Muscle of leg (tissue), 11 donors: Measurements from ENCODE around the gene ARSK. TPM values are rescaled to one million over a fixed set of nuclear protein-coding genes. Genes with fewer than 3 reads are reported as not detected.
"Not testable (repeated sequence)": the region's sequence is repeated elsewhere in the genome, so short reads cannot be mapped to it uniquely, and the experiment has no call there.

ENCODE experiments used
- DNase-seq: peaks from one replicate; pipeline ENCODE4 v3.0.0; 2013
- H3K27ac ChIP-seq: one replicate; pipeline ENCODE4 v1.5.1; 2013; ENCODE audit warnings: mild to moderate bottlenecking, low read length, control low read depth
- H3K27me3 ChIP-seq: one replicate; pipeline ENCODE4 v1.6.1; 2013; ENCODE audit warnings: low read length; ENCODE audit not compliant: control insufficient read depth, insufficient read depth
- H3K36me3 ChIP-seq: one replicate; pipeline ENCODE4 v1.6.1; 2013; ENCODE audit warnings: low read length; ENCODE audit not compliant: control insufficient read depth, insufficient read depth
- H3K4me1 ChIP-seq: one replicate; pipeline ENCODE4 v1.6.1; 2013; ENCODE audit warnings: low read length; ENCODE audit not compliant: control insufficient read depth, insufficient read depth
- H3K4me3 ChIP-seq: one replicate; pipeline ENCODE4 v1.5.1; 2013; ENCODE audit warnings: low read length, control low read depth
- H3K9me3 ChIP-seq: replicated peaks from 2 replicates; pipeline ENCODE4 v1.6.1; 2013; ENCODE audit warnings: low read depth, low read length; ENCODE audit not compliant: control insufficient read depth
- WGBS: methylation state at CpG from one replicate; pipeline ENCODE4 v1.1.5; 2013; ENCODE audit warnings: missing lambda C conversion rate; ENCODE audit not compliant: insufficient coverage; 5-methylcytosine and 5-hydroxymethylcytosine counted together
- polyA plus RNA-seq, 8 donors: library from polyadenylated mRNA; unstranded; fragments of 120-200 nt; gene quantifications; one replicate each; pipeline versions ENCODE4 v1.2.1 to v1.2.3, GENCODE V29; 2013; ENCODE audit warnings: inconsistent platforms in 1 of 8, low replicate concordance in 1 of 8; ENCODE audit not compliant: insufficient read length in 8 of 8, insufficient read depth in 1 of 8
- total RNA-seq: library from RNA; stranded (reverse); fragments of 120-200 nt; gene quantifications from one replicate; pipeline ENCODE4 v1.2.4, GENCODE V29; 2013

Gene ARSK
- total and polyA plus RNA-seq, 9 donors, result 7.8 to 11.7 (median 8.9) TPM

GRCh38 chr5:95628933-95629332 lies 74.0 kb downstream of the ARSK start:
- no peak overlapping the region for H3K27ac ChIP-seq
- no peaks in the 10 kb centered on the region for H3K27me3 ChIP-seq
- no peak overlapping the region for H3K4me3 ChIP-seq
- 71% methylated on average over 1 of the region's 1 CpG for WGBS
- no peaks in the 10 kb centered on the region for H3K9me3 ChIP-seq
- no peaks in the 10 kb centered on the region for H3K4me1 ChIP-seq
- no peaks in the 10 kb centered on the region for H3K36me3 ChIP-seq
- DNase-seq, result no peak

- 80% methylated on average over 2 of the region's 5 CpGs for WGBS
Observed at GRCh38 chr5:95630394-95630917, 75.6 kb downstream of the ARSK start.

GRCh38 chr5:95631255-95631958 lies 76.5 kb downstream of the ARSK start:
- no peaks in the 10 kb centered on the region for H3K36me3 ChIP-seq

More at GRCh38 chr5:95630394-95630917, 75.6 kb downstream of the ARSK start:
- DNase-seq, result no peak
- no peaks in the 10 kb centered on the region for H3K36me3 ChIP-seq
- H3K4me1 ChIP-seq, result no peaks in the 10 kb centered on the region
- no peak overlapping the region for H3K27ac ChIP-seq
- H3K27me3 ChIP-seq, result no peaks in the 10 kb centered on the region
- no peaks in the 10 kb centered on the region for H3K9me3 ChIP-seq
- H3K4me3 ChIP-seq, result no peak overlapping the region

GRCh38 chr5:95631991-95632675 lies 77.2 kb downstream of the ARSK start:
- H3K9me3 ChIP-seq, result no peaks in the 10 kb centered on the region
- no peak overlapping the region for H3K27ac ChIP-seq
- no peak overlapping the region for H3K4me3 ChIP-seq
- H3K36me3 ChIP-seq, result no peaks in the 10 kb centered on the region
- H3K27me3 ChIP-seq, result no peaks in the 10 kb centered on the region
- H3K4me1 ChIP-seq, result no peaks in the 10 kb centered on the region
- no peak for DNase-seq
- WGBS, result 55% methylated on average over 1 of the region's 4 CpGs

More at GRCh38 chr5:95631255-95631958, 76.5 kb downstream of the ARSK start:
- Histone ChIP-seq H3K9me3 (no peaks in the 10 kb centered on the region), H3K4me1 (no peaks in the 10 kb centered on the region), H3K4me3 (no peak overlapping the region), H3K27me3 (no peaks in the 10 kb centered on the region), H3K27ac (no peak overlapping the region)
- DNase-seq, result no peak
- WGBS, result no CpG with 5 or more reads among the region's 2 CpGs

DNA sequence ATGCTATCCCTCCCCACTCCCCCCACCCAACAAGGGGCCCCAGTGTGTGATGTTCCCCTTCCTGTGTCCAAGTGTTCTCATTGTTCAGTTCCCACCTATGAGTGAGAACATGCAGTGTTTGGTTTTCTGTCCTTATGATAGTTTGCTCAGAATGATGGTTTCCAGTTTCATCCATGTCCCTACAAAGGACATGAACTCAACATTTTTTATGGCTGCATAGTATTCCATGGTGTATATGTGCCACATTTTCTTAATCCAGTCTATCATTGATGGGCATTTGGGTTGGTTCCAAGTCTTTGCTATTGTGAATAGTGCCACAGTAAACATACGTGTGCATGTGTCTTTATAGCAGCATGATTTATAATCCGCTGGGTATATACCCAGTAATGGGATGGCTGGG lies 78.0 kb downstream of the ARSK start:
- H3K4me3 ChIP-seq, H3K27ac ChIP-seq, DNase-seq, H3K9me3 ChIP-seq, H3K27me3 ChIP-seq, H3K36me3 ChIP-seq, H3K4me1 ChIP-seq: not testable (repeated sequence)
- WGBS, result no CpG with 5 or more reads among the region's 2 CpGs

DNA sequence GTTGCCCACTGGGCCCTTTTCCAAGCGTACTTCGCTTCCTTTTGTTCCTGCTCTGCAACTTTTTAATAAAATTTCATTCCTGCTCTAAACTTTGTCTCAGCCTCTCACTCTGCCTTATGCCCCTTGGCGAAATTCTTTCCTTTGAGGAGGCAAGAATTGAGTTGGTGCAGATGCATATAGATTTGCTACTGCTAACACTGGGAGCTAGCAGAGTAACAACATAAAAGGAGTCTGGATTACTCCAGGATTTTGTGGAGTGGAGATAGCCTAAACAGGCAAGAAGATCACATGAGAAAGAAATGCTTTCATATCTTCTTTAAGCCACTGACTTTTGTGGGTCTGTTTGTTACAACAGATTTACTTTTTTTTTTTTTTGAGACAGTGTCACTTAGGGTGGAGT lies 78.8 kb downstream of the ARSK start:
- no peaks in the 10 kb centered on the region for H3K9me3 ChIP-seq

GRCh38 chr5:95634081-95634480 lies 79.2 kb downstream of the ARSK start:
- no peak for DNase-seq
- Histone ChIP-seq H3K27me3 (no peaks in the 10 kb centered on the region), H3K36me3 (no peaks in the 10 kb centered on the region), H3K4me3 (no peak overlapping the region), H3K27ac (no peak overlapping the region), H3K4me1 (no peaks in the 10 kb centered on the region), H3K9me3 (no peaks in the 10 kb centered on the region)
- WGBS, result 83% methylated on average over 1 of the region's 3 CpGs

More for the DNA sequence above, 78.8 kb downstream of the ARSK start:
- no peak for DNase-seq
- no peak overlapping the region for H3K4me3 ChIP-seq
- no peak overlapping the region for H3K27ac ChIP-seq
- no CpG with 5 or more reads among the region's 3 CpGs for WGBS
- no peaks in the 10 kb centered on the region for H3K4me1 ChIP-seq
- no peaks in the 10 kb centered on the region for H3K27me3 ChIP-seq
- no peaks in the 10 kb centered on the region for H3K36me3 ChIP-seq

DNA sequence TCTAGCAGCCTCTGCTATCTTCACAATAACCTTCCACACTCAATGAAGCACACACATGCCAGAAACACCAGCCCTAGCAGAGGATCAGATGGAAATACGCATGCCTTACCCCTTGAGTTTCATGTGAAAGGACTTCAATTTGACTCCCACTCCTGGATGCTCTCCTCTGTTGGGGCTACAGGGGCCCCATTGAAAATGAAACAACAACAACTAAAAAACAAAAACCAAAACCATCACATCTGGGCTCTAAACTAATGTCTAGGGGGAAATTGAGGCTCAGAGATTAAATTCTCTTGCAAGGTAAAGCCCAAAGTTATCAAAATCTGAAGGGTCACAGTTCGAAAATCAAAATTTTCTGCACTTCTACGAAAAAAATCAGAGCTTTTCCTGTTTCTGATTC lies 83.7 kb downstream of the ARSK start:
- no peak overlapping the region for H3K4me3 ChIP-seq
- H3K36me3 ChIP-seq, result no peaks in the 10 kb centered on the region
- no peak for DNase-seq
- WGBS, result 70% methylated on average over 3 of the region's 3 CpGs
- no peaks in the 10 kb centered on the region for H3K4me1 ChIP-seq
- H3K9me3 ChIP-seq, result no peaks in the 10 kb centered on the region
- H3K27ac ChIP-seq, result no peak overlapping the region
- no peaks in the 10 kb centered on the region for H3K27me3 ChIP-seq

GRCh38 chr5:95641741-95642220 lies 86.9 kb downstream of the ARSK start:
- Histone ChIP-seq H3K36me3 (no peaks in the 10 kb centered on the region), H3K4me3 (no peak overlapping the region), H3K27ac (no peak overlapping the region), H3K9me3 (no peaks in the 10 kb centered on the region), H3K4me1 (no peaks in the 10 kb centered on the region), H3K27me3 (no peaks in the 10 kb centered on the region)
- 50% methylated on average over 1 of the region's 5 CpGs for WGBS
- DNase-seq, result no peak

DNA sequence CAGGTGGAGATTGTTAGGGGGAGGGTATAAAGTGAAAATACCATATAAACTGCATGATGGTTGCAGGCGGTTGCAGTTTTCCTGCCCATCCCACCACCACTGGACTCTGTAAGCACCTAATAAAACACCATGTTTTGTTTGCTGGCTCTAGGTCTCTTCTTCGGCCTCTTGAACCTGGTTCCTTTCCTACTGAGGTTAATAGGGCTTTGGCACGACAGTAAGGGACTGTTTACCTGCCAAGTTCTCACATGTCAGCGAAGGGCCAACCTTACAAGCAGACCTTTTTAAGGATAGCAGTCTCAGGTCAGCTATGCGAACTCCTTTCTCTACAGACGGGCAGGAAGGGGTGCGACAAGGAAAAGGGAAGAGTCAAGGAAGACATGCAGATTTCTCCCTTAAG lies 88.3 kb downstream of the ARSK start:
- H3K27me3 ChIP-seq, result no peaks in the 10 kb centered on the region
- WGBS, result 82% methylated on average over 5 of the region's 7 CpGs
- H3K4me3 ChIP-seq, result no peak overlapping the region

More for the DNA sequence above, 88.3 kb downstream of the ARSK start:
- Histone ChIP-seq H3K27ac (no peak overlapping the region), H3K36me3 (no peaks in the 10 kb centered on the region), H3K4me1 (peaks cover 3% of the 10 kb centered on the region), H3K9me3 (no peaks in the 10 kb centered on the region)
- no peak for DNase-seq
